ENCODE results near the gene STK32C.

DNA sequence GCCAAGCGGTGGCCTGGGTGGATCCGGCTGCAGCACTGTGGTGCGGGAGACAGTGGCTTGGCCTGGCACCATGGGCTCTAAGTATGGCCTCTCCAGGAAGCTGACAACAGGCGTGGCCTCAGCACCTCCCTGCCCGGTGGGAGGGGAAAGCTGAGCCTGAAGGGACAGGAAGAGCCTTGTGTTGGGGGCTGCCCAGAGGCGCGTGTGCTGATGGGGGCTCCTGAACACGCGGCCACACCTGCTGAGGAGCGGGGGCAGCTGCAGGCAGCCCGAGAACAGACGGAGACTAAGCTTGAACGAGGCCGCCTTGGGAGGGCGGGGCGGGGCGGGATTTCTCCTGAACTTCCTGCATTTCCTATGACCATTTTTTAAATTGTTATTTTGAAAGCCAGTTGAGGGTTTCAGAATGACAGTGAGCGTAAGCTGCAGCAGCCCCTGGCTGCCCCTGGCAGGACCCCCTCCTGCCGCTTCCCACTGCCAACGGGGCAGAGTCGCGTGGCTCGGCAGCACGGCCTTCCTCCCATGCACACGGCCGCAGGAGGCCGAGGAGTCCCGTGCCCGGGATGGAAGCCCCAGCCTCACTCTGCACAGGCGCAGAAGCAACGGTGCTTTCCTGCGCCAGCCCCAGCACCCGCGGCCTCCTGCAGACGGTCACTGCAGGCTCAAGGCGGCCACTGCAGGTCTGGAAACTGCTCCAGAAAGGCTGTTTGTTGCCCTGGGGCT lies 77.8 kb downstream of the STK32C start:
- TF ChIP-seq, protein P1, sequence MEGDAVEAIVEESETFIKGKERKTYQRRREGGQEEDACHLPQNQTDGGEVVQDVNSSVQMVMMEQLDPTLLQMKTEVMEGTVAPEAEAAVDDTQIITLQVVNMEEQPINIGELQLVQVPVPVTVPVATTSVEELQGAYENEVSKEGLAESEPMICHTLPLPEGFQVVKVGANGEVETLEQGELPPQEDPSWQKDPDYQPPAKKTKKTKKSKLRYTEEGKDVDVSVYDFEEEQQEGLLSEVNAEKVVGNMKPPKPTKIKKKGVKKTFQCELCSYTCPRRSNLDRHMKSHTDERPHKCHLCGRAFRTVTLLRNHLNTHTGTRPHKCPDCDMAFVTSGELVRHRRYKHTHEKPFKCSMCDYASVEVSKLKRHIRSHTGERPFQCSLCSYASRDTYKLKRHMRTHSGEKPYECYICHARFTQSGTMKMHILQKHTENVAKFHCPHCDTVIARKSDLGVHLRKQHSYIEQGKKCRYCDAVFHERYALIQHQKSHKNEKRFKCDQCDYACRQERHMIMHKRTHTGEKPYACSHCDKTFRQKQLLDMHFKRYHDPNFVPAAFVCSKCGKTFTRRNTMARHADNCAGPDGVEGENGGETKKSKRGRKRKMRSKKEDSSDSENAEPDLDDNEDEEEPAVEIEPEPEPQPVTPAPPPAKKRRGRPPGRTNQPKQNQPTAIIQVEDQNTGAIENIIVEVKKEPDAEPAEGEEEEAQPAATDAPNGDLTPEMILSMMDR (IDR thresholded peaks at IDR 0.05) = no peak
- no peak for TF ChIP-seq POLR2A (IDR thresholded peaks at IDR 0.05)
- TF ChIP-seq POLR2AphosphoS5 (IDR thresholded peaks at IDR 0.05) = no peak

Measured in suprapubic skin (tissue), 4 donors.